SU-DHL-6 (cell line): ENCODE measurements around the gene CA5A.

Source experiments
- H2AFZ ChIP-seq: fragments of 200-600 bp; sonication (generic); 2 replicates; pipeline ENCODE4 v1.6.1; 2014; ENCODE audit warnings: low read depth, mild to moderate bottlenecking, moderate library complexity, mixed read lengths, antibody characterized with exemption, low read length; ENCODE audit not compliant: severe bottlenecking
- H3F3A ChIP-seq: fragments of 200-600 bp; shearing (Covaris generic); 2 replicates; pipeline ENCODE4 v1.6.0; 2016; ENCODE audit warnings: antibody characterized with exemption, mild to moderate bottlenecking; ENCODE audit not compliant: insufficient read depth
- H3K27ac ChIP-seq: fragments of 200-600 bp; sonication (generic); 2 replicates; pipeline ENCODE4 v1.5.1; 2016; ENCODE audit warnings: low read depth, mild to moderate bottlenecking, low read length, moderate library complexity, mixed read lengths
- H3K27me3 ChIP-seq: fragments of 200-600 bp; sonication (generic), shearing (Covaris generic); 2 replicates; pipeline ENCODE4 v1.6.0; 2014; ENCODE audit warnings: mild to moderate bottlenecking, low read length
- H3K36me3 ChIP-seq: fragments of 200-600 bp; sonication (generic); 2 replicates; pipeline ENCODE4 v1.6.1; 2014; ENCODE audit warnings: mild to moderate bottlenecking, low read length, mixed read lengths
- H3K4me2 ChIP-seq: fragments of 300-600, 200-600 bp; shearing (Covaris generic), sonication (generic); 2 replicates; pipeline ENCODE4 v1.6.0; 2014; ENCODE audit warnings: low read length, low read depth, mild to moderate bottlenecking; ENCODE audit not compliant: poor library complexity, severe bottlenecking
- H3K4me3 ChIP-seq: fragments of 200-600 bp; sonication (generic); 2 replicates; pipeline ENCODE4 v1.5.1; 2014; ENCODE audit warnings: antibody characterized with exemption, low read length, mild to moderate bottlenecking, mixed read lengths; ENCODE audit not compliant: insufficient read depth, poor library complexity, severe bottlenecking
- H3K79me2 ChIP-seq: fragments of 200-600 bp; sonication (generic); 2 replicates; pipeline ENCODE4 v1.6.1; 2014; ENCODE audit warnings: mild to moderate bottlenecking, low read length, moderate library complexity; ENCODE audit not compliant: insufficient read depth
- H3K9ac ChIP-seq: fragments of 200-600 bp; sonication (generic); 2 replicates; pipeline ENCODE4 v1.7.0; 2014; ENCODE audit warnings: mild to moderate bottlenecking, low read length
- H3K9me2 ChIP-seq: fragments of 200-600 bp; sonication (generic); replicated peaks from 2 replicates; pipeline ENCODE4 v1.6.1; 2014; ENCODE audit warnings: low read length; ENCODE audit not compliant: insufficient read depth
- H3K9me3 ChIP-seq: fragments of 200-600 bp; sonication (generic); 2 replicates; pipeline ENCODE4 v1.6.1; 2014; ENCODE audit warnings: low read length, mixed read lengths; ENCODE audit not compliant: insufficient read depth
- H4K20me1 ChIP-seq: fragments of 200-600 bp; sonication (generic); 2 replicates; pipeline ENCODE4 v1.6.1; 2014; ENCODE audit warnings: low read depth, mild to moderate bottlenecking, antibody characterized with exemption, low read length, moderate library complexity, mixed read lengths
- EZH2phosphoT487 ChIP-seq: fragments of 200-600 bp; sonication (generic), shearing (Covaris generic); conservative IDR thresholded peaks from 2 replicates; pipeline ENCODE4 v1.6.1; 2018; ENCODE audit warnings: mild to moderate bottlenecking, antibody characterized with exemption, low read length, moderate library complexity, mixed read lengths
- TF ChIP-seq, protein P1 (sequence below): fragments of 200-600 bp; sonication (generic); IDR thresholded peaks from one replicate; pipeline ENCODE4 v1.5.1; 2017; ENCODE audit warnings: antibody characterized with exemption, mild to moderate bottlenecking, low read length, moderate library complexity; ENCODE audit not compliant: insufficient read depth, poor library complexity, severe bottlenecking

Gene CA5A

DNA sequence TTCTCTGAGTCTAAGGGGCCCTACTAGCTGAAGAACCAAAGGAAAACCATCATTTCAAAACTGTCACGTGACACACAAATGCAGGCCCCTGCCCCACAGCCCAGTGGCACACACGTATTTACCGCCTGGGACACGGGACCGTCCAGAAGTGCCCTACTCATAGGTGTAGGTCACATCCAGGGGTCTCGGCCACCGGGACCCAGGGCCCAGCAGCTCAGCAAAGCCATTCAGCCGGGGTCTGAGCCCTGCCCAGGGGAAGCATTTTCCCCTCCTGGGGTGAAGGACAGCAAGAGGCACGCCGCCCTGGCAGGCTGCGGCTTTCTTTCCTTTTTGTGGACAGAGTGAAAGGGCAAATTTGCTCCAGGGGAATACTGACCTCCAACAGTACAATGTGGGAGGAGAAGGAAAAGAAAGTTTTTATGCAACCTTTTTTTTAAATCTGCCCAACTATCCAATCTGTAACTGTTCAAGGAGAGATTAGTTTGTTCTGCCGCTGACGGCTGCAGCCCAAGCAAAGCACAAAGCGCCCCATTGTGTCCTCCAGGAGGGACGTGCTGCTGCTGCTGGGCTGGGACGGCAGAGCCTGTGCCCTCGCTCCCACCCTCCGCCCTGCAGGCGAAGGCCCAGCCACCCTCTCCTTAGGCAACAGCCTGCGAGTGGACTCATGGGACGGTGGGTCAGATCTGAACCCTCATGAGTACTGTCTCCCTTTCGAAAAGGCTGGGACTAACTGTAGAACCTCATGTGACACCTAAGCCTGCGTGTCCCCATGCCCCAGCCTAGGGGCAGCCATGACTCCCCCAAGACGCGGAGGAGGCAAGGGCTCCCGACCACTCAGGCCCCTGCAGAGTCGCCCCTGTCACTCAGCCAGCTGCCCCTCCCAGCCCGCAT, 88.3 kb downstream of the CA5A start:
- TF ChIP-seq, protein P1, sequence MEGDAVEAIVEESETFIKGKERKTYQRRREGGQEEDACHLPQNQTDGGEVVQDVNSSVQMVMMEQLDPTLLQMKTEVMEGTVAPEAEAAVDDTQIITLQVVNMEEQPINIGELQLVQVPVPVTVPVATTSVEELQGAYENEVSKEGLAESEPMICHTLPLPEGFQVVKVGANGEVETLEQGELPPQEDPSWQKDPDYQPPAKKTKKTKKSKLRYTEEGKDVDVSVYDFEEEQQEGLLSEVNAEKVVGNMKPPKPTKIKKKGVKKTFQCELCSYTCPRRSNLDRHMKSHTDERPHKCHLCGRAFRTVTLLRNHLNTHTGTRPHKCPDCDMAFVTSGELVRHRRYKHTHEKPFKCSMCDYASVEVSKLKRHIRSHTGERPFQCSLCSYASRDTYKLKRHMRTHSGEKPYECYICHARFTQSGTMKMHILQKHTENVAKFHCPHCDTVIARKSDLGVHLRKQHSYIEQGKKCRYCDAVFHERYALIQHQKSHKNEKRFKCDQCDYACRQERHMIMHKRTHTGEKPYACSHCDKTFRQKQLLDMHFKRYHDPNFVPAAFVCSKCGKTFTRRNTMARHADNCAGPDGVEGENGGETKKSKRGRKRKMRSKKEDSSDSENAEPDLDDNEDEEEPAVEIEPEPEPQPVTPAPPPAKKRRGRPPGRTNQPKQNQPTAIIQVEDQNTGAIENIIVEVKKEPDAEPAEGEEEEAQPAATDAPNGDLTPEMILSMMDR = no peak
- no peak for TF ChIP-seq EZH2phosphoT487
- Histone ChIP-seq H3K79me2 (peaks cover 95% of the 10 kb centered on the region), H3K27me3 (no peaks in the 10 kb centered on the region), H3K4me3 (no peak overlapping the region), H3K9me3 (no peaks in the 10 kb centered on the region), H3K4me2 (no peak overlapping the region), H2AFZ (no peak overlapping the region), H3F3A (0 out of 2 replicates have a peak, but pooled peaks cover 4% of the 10 kb centered on the region), H3K9ac (no peak overlapping the region), H4K20me1 (peaks cover 6% of the 10 kb centered on the region; the same call in 1 of the 2 replicates), H3K27ac (no peak overlapping the region), H3K36me3 (peaks cover 8% of the 10 kb centered on the region; the same call in 1 of the 2 replicates), H3K9me2 (no peaks in the 10 kb centered on the region)

GRCh38 chr16:87847467-87847784, 88.9 kb downstream of the CA5A start:
- H3K27ac ChIP-seq = no peak overlapping the region
- no peaks in the 10 kb centered on the region for H3K9me2 ChIP-seq
- no peak overlapping the region for H3K9ac ChIP-seq
- H3K79me2 ChIP-seq = peaks cover 95% of the 10 kb centered on the region
- H3F3A ChIP-seq = no peaks in the 10 kb centered on the region
- peaks cover 6% of the 10 kb centered on the region; the same call in 1 of the 2 replicates for H4K20me1 ChIP-seq
- TF ChIP-seq, protein P1 = no peak
- TF ChIP-seq EZH2phosphoT487 = no peak
- no peak overlapping the region for H3K4me2 ChIP-seq
- H3K27me3 ChIP-seq = no peaks in the 10 kb centered on the region
- H3K36me3 ChIP-seq = peaks cover 8% of the 10 kb centered on the region; the same call in 1 of the 2 replicates
- no peaks in the 10 kb centered on the region for H3K9me3 ChIP-seq
- no peak overlapping the region for H3K4me3 ChIP-seq
- H2AFZ ChIP-seq = no peak overlapping the region

- no peak overlapping the region for H2AFZ ChIP-seq
- peaks cover 8% of the 10 kb centered on the region; the same call in 1 of the 2 replicates for H3K36me3 ChIP-seq
- no peaks in the 10 kb centered on the region for H3F3A ChIP-seq
- H3K9ac ChIP-seq = no peak overlapping the region
- H3K4me2 ChIP-seq = no peak overlapping the region
- no peaks in the 10 kb centered on the region for H3K27me3 ChIP-seq
- no peak for TF ChIP-seq EZH2phosphoT487
- TF ChIP-seq, protein P1 = no peak
- H3K27ac ChIP-seq = no peak overlapping the region
- H4K20me1 ChIP-seq = peaks cover 6% of the 10 kb centered on the region; the same call in 1 of the 2 replicates
- H3K9me2 ChIP-seq = no peaks in the 10 kb centered on the region
- H3K9me3 ChIP-seq = no peaks in the 10 kb centered on the region
- no peak overlapping the region for H3K4me3 ChIP-seq
- H3K79me2 ChIP-seq = peaks cover 96% of the 10 kb centered on the region
Measured at GRCh38 chr16:87846705-87847466, 89.4 kb downstream of the CA5A start.
